Subcutaneous adipose tissue (tissue), 4 donors: Measurements from ENCODE around the gene DIRAS3. TPM values are rescaled to one million over a fixed set of nuclear protein-coding genes. Genes with fewer than 3 reads are reported as not detected.

Source experiments
- CTCF ChIP-seq: fragments of 450-650 bp; IDR thresholded peaks from one replicate; pipeline ENCODE4 v1.5.1; 2016; ENCODE audit warnings: low read depth, mild to moderate bottlenecking, control low read depth, antibody characterized with exemption, moderate library complexity
- total RNA-seq, 4 donors: library from RNA; depleted of rRNA; stranded (reverse); fragments of >200 nt; gene quantifications; one replicate each; pipeline ENCODE4 v1.1.0, GENCODE V29; 2016

DIRAS3 gene
- total RNA-seq, 4 donors from 2014 or later, result 0.38 to 1.1 (median 0.58) TPM

GRCh38 chr1:68074472-68074871 is 24.0 kb upstream of the DIRAS3 start:
- TF ChIP-seq CTCF, result no peak

GRCh38 chr1:68065766-68066165 is 15.3 kb upstream of the DIRAS3 start:
- no peak for TF ChIP-seq CTCF

GRCh38 chr1:68057564-68057963 is 7.1 kb upstream of the DIRAS3 start:
- TF ChIP-seq CTCF, result no peak

- TF ChIP-seq CTCF, result no peak
Measured at GRCh38 chr1:68057050-68057449, 6.6 kb upstream of the DIRAS3 start.

- TF ChIP-seq CTCF, result no peak
Measured at GRCh38 chr1:68051475-68051874, 1.0 kb upstream of the DIRAS3 start.

DNA sequence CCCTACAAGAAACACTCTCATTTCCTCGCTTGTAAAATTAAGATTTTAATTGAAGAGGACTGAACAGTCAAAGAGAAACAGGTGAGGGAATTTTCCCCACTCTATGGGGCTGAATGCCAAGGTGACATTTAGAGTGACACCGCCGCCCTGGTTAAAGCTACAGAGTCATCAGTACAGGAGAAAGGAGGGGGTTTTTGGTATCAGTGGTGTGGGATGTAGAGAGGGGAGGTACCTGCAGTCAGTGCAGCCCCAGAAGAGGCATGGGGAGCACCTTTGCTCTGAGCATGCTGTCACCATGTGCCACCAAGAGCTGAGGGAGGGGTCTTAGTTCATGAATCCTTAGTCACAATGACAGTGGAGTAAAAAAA is 2.8 kb downstream of the DIRAS3 start:
- TF ChIP-seq CTCF, result no peak

DNA sequence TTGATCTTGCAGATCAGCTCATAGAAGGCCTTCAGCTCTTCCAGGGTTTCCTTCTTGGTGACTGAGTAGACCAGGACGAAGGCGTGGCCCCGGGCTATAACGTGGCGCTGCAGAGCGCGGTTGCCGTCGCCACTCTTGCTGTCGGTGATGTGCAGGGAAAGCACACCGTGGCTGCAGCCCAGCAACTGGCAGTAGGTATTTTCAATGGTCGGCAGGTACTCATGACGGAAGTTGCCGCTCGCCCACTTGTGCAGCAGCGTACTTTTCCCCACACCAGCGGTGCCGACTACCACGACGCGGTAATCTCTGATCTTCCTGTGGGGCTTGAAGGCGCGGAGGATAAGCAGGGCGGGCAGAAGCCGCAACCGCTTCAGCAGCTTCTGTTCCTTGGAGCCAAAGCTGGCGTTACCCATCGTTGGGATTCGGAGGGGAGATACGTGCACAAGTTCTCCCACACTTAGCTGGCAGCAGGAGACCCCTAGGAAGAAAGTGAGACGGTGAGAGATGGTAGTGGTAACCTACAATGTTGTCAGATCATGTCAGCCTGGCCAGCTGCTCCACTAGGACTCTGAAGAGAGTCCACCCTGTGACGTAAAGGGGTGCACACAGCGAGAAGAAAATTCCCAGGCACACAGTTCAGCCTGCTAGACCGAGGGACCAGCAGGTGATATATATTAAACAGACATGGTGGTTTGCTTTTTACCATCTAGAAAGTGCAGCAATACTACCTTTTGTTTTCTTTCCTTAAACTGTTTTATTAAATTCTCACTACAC is 3.4 kb downstream of the DIRAS3 start:
- no peak for TF ChIP-seq CTCF
